Fibroblast of mammary gland (primary cell): Measurements from ENCODE around the gene MEF2B.

Source experiments
- DNase-seq: peaks from one replicate; pipeline ENCODE4 v3.0.0-alpha.2; 2010; ENCODE audit warnings: low read depth
- H3K4me3 ChIP-seq: 2 replicates; pipeline ENCODE4 v1.5.1; 2011; ENCODE audit warnings: low read depth, mild to moderate bottlenecking, low read length, moderate library complexity; ENCODE audit not compliant: control insufficient read depth
- TF ChIP-seq, protein P1 (sequence below): conservative IDR thresholded peaks from 2 replicates; pipeline ENCODE4 v1.5.1; 2011; ENCODE audit warnings: low read depth, low read length, inconsistent platforms; ENCODE audit not compliant: control insufficient read depth, insufficient read depth

The MEF2B gene

DNA sequence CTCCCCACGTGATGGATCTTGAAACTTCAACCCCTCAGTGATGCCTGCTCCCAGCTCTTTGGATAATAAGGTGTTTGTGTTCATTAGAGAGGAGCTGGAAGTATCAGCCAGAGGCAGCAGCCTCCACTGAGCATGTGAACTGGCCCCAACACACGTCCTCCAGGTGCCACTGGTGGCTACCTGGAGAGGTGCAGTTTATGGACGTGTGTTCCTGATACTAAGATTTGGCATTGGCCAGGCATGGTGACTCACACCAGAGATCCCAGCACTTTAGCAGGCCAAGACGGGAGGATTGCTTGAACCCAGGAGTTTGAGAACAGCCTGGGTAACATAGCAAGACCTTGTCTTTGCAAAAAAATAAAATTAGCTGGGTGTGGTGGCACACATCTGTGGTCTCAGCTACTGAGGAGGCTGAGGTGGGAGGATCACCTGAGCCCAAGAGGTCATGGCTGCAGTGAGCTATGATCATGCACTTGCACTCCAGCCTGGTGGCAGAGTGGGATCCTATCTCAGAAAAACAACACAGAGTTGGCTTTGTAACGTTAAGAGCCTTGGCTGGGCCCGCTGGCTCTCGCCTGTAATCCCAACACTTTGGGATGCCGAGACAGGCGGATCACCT lies 71.9 kb downstream of the MEF2B start:
- TF ChIP-seq, protein P1, sequence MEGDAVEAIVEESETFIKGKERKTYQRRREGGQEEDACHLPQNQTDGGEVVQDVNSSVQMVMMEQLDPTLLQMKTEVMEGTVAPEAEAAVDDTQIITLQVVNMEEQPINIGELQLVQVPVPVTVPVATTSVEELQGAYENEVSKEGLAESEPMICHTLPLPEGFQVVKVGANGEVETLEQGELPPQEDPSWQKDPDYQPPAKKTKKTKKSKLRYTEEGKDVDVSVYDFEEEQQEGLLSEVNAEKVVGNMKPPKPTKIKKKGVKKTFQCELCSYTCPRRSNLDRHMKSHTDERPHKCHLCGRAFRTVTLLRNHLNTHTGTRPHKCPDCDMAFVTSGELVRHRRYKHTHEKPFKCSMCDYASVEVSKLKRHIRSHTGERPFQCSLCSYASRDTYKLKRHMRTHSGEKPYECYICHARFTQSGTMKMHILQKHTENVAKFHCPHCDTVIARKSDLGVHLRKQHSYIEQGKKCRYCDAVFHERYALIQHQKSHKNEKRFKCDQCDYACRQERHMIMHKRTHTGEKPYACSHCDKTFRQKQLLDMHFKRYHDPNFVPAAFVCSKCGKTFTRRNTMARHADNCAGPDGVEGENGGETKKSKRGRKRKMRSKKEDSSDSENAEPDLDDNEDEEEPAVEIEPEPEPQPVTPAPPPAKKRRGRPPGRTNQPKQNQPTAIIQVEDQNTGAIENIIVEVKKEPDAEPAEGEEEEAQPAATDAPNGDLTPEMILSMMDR = no peak
- DNase-seq = no peak

DNA sequence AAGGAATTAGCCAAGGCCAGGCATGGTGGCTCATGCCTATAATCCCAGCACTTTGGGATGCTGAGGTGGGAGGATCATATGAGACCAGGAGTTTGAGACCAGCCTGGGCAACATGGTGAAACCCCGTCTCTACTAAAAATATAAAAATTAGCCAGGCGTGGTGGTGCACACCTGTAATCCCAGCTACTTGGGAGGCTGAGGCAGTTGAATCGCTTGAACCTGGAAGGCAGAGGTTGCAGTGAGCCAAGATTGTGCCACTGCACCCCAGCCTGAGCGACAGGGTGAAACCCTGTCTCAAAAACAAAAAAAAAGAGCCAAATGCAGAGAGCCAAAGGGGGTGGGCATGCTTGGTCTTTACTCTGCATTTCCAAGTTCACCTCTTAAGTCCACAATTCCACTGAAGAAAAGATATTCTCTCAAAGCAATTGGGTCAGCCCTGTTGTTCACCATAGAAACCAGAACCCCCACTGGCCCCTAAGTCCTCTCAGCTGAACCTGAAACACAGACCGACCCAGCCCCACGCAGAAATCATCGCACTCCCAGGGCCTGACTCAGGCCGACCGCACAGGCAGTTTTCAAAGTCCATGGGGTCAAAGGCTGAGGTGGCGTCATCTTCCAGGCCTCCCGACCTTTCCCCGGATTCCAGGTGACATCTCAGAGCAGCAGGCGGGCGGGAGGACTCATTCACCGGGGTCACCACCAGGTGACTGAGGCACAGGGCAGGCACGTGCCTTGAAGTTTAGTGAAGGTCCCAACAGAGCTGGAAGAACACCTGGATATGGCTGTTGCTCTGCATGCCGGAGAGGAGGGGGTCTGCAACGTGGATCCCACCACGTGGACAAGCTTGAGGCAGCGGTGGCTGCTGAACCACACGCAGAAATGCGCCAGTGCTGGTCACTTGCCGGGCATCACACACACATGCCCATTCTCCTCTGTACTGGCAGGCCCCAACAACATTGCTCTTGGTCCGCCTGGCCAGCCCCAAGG lies 73.1 kb downstream of the MEF2B start:
- no peak for DNase-seq
- no peak overlapping the region for H3K4me3 ChIP-seq
- TF ChIP-seq, protein P1 = no peak

More for the DNA sequence above, 71.9 kb downstream of the MEF2B start:
- H3K4me3 ChIP-seq = no peak overlapping the region

DNA sequence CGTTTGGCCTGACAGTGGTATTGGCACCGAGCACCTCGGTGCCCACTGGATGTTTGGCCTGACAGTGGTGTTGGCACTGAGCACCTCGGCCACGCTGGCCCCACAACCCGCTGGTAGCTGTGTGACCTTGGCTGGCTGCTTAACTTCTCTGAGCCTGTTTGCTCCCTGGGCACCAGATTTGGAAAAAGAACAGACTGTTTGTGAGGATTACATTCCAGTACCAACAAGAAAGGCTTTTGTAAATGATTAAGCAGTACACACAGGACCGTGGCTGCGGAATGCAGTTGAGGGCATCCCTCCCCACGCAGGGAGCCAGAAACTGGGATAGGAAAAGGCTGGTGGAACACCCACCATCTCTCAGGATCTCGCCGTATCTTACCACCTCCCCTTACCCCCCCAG lies 74.4 kb downstream of the MEF2B start:
- TF ChIP-seq, protein P1 = no peak
- DNase-seq = no peak
- no peak overlapping the region for H3K4me3 ChIP-seq
